Liver (tissue), 9 donors: Measurements from ENCODE around the gene STKLD1. TPM values are rescaled to one million over a fixed set of nuclear protein-coding genes. Genes with fewer than 3 reads are reported as not detected.

Source experiments
- DNase-seq: peaks from one replicate; pipeline ENCODE4 v3.0.0-alpha.2; 2017; ENCODE audit warnings: low spot score
- H3K27ac ChIP-seq, 2 donors: one replicate each; pipeline ENCODE4 v1.7.0; 2013; ENCODE audit warnings: inconsistent platforms in 2 of 2, low read length in 2 of 2, control low read depth in 1 of 2, low read depth in 1 of 2, mild to moderate bottlenecking in 1 of 2
- H3K27me3 ChIP-seq, 4 donors: one replicate each; pipeline versions ENCODE4 v1.6.1 to v1.7.0; 2013; ENCODE audit warnings: low read length in 3 of 4, inconsistent platforms in 1 of 4, mild to moderate bottlenecking in 1 of 4, moderate library complexity in 1 of 4; ENCODE audit not compliant: control insufficient read depth in 4 of 4, insufficient read depth in 4 of 4
- H3K36me3 ChIP-seq, 4 donors: one replicate each; pipeline versions ENCODE4 v1.6.1 to v1.7.0; 2013; ENCODE audit warnings: low read length in 3 of 4, mild to moderate bottlenecking in 3 of 4, low read depth in 1 of 4, moderate library complexity in 1 of 4; ENCODE audit not compliant: control insufficient read depth in 4 of 4, insufficient read depth in 3 of 4
- H3K4me1 ChIP-seq, 4 donors: one replicate each; pipeline versions ENCODE4 v1.6.1 to v1.7.0; 2013; ENCODE audit warnings: low read length in 3 of 4, mild to moderate bottlenecking in 3 of 4, moderate library complexity in 1 of 4; ENCODE audit not compliant: control insufficient read depth in 4 of 4, insufficient read depth in 4 of 4
- H3K4me3 ChIP-seq, 3 donors: one replicate each; pipeline versions ENCODE4 v1.6.1 to v1.7.0; 2013; ENCODE audit warnings: low read length in 3 of 3, control low read depth in 1 of 3, low read depth in 1 of 3, mild to moderate bottlenecking in 1 of 3
- H3K9ac ChIP-seq, 2 donors: one replicate each; pipeline ENCODE4 v1.7.0; 2013; ENCODE audit warnings: low read length in 2 of 2, mild to moderate bottlenecking in 2 of 2, moderate library complexity in 2 of 2, control low read depth in 1 of 2, low read depth in 1 of 2
- H3K9me3 ChIP-seq, 4 donors: one replicate each; pipeline versions ENCODE4 v1.6.1 to v1.7.0; 2013; ENCODE audit warnings: low read length in 3 of 4; ENCODE audit not compliant: control insufficient read depth in 4 of 4
- EGR1 ChIP-seq, 2 donors: IDR thresholded peaks; 2 replicates each; pipeline ENCODE4 v1.6.1; 2016 to 2018; ENCODE audit warnings: antibody characterized with exemption in 2 of 2, low read depth in 2 of 2
- FOXA1 ChIP-seq: IDR thresholded peaks from 2 replicates; pipeline ENCODE4 v1.6.1; 2016; ENCODE audit warnings: antibody characterized with exemption
- GABPA ChIP-seq, 2 donors: IDR thresholded peaks in 1 of 2; conservative IDR thresholded peaks in 1 of 2; 2 replicates each; pipeline ENCODE4 v1.6.1; 2016; ENCODE audit warnings: antibody characterized with exemption in 2 of 2, mild to moderate bottlenecking in 1 of 2, moderate library complexity in 1 of 2
- HNF4A ChIP-seq, 2 donors: conservative IDR thresholded peaks; 2 replicates each; pipeline ENCODE4 v1.6.1; 2016; ENCODE audit warnings: antibody characterized with exemption in 2 of 2, mild to moderate bottlenecking in 2 of 2
- HNF4G ChIP-seq: IDR thresholded peaks from 2 replicates; pipeline ENCODE4 v1.6.1; 2016; ENCODE audit warnings: antibody characterized with exemption
- JUND ChIP-seq, 2 donors: IDR thresholded peaks; 2 replicates each; pipeline ENCODE4 v1.6.1; 2016; ENCODE audit warnings: antibody characterized with exemption in 2 of 2
- NR2F2 ChIP-seq: IDR thresholded peaks from 2 replicates; pipeline ENCODE4 v1.6.1; 2016; ENCODE audit warnings: antibody characterized with exemption
- RAD21 ChIP-seq, 2 donors: IDR thresholded peaks; 2 replicates each; pipeline ENCODE4 v1.6.1; 2016; ENCODE audit warnings: antibody characterized with exemption in 2 of 2, mild to moderate bottlenecking in 2 of 2
- RXRA ChIP-seq, 2 donors: IDR thresholded peaks; 2 replicates each; pipeline ENCODE4 v1.6.1; 2017 to 2018; ENCODE audit warnings: antibody characterized with exemption in 2 of 2, mild to moderate bottlenecking in 1 of 2
- SP1 ChIP-seq: IDR thresholded peaks from 2 replicates; pipeline ENCODE4 v1.6.1; 2018; ENCODE audit warnings: antibody characterized with exemption, mild to moderate bottlenecking
- YY1 ChIP-seq: IDR thresholded peaks from 2 replicates; pipeline ENCODE4 v1.6.1; 2016; ENCODE audit warnings: antibody characterized with exemption, mild to moderate bottlenecking
- WGBS: extraction: QIAGEN DNeasy Blood & Tissue Kit; methylation state at CpG from one replicate; pipeline ENCODE4 v1.1.7; 2013; 5-methylcytosine and 5-hydroxymethylcytosine counted together
- polyA plus RNA-seq, 2 donors: library from polyadenylated mRNA; stranded (reverse) in 1 of 2; unstranded in 1 of 2; fragments of 200-250 nt in 1 of 2; fragments of >200 nt in 1 of 2; fragmentation: Nextera tagmentation in 1 of 2; extraction: Ambion mirVana in 1 of 2; gene quantifications; one replicate each; pipeline versions ENCODE4 v1.2.1 to v1.2.3, GENCODE V29; 2013 to 2015
- total RNA-seq, 2 donors: library from RNA; depleted of rRNA; stranded (reverse); fragments of >200 nt; gene quantifications; one replicate each; pipeline ENCODE4 v1.2.3, GENCODE V29; 2014
- TF ChIP-seq, protein P1 (sequence below): IDR thresholded peaks from 2 replicates; pipeline ENCODE4 v1.6.1; 2016; ENCODE audit warnings: antibody characterized with exemption
- TF ChIP-seq, protein P2 (sequence below): IDR thresholded peaks from 2 replicates; pipeline ENCODE4 v1.6.1; 2016; ENCODE audit warnings: antibody characterized with exemption
- TF ChIP-seq, protein P3 (sequence below): fragments of 150-350 bp; IDR thresholded peaks from 2 replicates; pipeline ENCODE4 v1.5.1; 2017; ENCODE audit warnings: improper control_type of control experiment, low read depth, low read length; ENCODE audit not compliant: missing input control
- donor health status: healthy.
- donor health status: healthy.
- donor health status: healthy.
- donor health status: healthy.
- donor health status: healthy.

STKLD1 gene
- total and polyA plus RNA-seq, 4 donors = 0.25 to 0.85 (median 0.33) TPM

DNA sequence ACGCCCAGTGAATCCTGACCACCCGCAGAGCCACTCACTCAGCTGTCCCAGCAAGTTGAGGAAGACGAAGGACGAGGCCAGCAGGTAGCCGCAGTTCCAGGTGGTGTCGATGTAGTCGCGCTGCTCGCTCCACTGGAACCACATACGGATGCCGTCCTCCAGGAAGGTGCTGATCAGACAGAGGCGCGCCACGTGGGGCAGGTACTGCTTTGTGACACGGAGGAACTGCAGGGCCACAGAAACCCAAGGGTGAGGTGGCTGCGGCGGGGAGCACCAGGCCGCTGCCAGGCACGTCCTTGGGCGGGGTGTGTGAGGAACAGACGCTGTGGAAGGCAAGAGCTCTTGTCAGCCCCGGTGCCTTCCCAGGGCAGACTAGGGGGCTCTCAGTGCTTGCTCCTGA is 8.9 kb upstream of the STKLD1 start (continued):
- TF ChIP-seq SP1 = no peak
- TF ChIP-seq HNF4G = no peak

DNA sequence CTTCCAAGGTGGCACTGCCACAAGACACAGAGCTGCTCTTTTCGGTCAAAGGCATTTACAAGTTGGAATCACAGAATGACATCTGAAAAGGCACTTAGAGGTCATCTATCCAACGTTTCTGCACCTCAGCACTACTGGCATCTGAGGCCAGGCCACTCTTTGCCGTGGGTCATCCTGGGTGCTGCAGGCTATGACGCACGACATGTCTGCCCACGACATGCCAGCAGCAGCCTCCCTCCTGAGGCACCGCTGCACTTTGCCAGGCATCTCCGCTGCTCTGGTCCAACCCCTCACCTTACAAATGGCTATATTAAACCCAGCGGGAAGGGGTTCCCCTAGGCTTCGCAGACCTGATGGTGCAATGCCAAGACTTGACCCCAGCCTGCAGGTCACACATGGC is 8.4 kb upstream of the STKLD1 start:
- H3K27me3 ChIP-seq = no peaks in the 10 kb centered on the region
- TF ChIP-seq RXRA (IDR thresholded peaks at IDR 0.05) (no peak), RAD21 (IDR thresholded peaks at IDR 0.05) (no peak), FOXA1 (no peak), HNF4G (no peak), EGR1 (IDR thresholded peaks at IDR 0.05; ENCODE audit: low read depth in 2 of 2) (no peak), SP1 (no peak), GABPA (IDR thresholded peaks at IDR 0.05 in 1 of 2, conservative IDR thresholded peaks at IDR 0.05 in 1 of 2) (no peak), HNF4A (conservative IDR thresholded peaks at IDR 0.05) (no peak), JUND (IDR thresholded peaks at IDR 0.05) (no peak), NR2F2 (no peak)
- TF ChIP-seq, protein P1, sequence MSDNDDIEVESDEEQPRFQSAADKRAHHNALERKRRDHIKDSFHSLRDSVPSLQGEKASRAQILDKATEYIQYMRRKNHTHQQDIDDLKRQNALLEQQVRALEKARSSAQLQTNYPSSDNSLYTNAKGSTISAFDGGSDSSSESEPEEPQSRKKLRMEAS = no peak
- TF ChIP-seq, protein P2, sequence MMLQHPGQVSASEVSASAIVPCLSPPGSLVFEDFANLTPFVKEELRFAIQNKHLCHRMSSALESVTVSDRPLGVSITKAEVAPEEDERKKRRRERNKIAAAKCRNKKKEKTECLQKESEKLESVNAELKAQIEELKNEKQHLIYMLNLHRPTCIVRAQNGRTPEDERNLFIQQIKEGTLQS = no peak
- TF ChIP-seq, protein P3, sequence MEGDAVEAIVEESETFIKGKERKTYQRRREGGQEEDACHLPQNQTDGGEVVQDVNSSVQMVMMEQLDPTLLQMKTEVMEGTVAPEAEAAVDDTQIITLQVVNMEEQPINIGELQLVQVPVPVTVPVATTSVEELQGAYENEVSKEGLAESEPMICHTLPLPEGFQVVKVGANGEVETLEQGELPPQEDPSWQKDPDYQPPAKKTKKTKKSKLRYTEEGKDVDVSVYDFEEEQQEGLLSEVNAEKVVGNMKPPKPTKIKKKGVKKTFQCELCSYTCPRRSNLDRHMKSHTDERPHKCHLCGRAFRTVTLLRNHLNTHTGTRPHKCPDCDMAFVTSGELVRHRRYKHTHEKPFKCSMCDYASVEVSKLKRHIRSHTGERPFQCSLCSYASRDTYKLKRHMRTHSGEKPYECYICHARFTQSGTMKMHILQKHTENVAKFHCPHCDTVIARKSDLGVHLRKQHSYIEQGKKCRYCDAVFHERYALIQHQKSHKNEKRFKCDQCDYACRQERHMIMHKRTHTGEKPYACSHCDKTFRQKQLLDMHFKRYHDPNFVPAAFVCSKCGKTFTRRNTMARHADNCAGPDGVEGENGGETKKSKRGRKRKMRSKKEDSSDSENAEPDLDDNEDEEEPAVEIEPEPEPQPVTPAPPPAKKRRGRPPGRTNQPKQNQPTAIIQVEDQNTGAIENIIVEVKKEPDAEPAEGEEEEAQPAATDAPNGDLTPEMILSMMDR = no peak
- peaks cover 25 to 59% (median 55%) of the 10 kb centered on the region in 4 donors for H3K4me1 ChIP-seq
- no peak for DNase-seq
- peak overlapping the region; percentile 55 to 71 for H3K27ac ChIP-seq
- H3K9ac ChIP-seq = no peak overlapping the region
- H3K9me3 ChIP-seq = no peaks in the 10 kb centered on the region
- peaks cover 17 to 51% (median 40%) of the 10 kb centered on the region in 4 donors for H3K36me3 ChIP-seq
- WGBS = 80% methylated on average over 10 of the region's 10 CpGs
- no peak overlapping the region for H3K4me3 ChIP-seq

DNA sequence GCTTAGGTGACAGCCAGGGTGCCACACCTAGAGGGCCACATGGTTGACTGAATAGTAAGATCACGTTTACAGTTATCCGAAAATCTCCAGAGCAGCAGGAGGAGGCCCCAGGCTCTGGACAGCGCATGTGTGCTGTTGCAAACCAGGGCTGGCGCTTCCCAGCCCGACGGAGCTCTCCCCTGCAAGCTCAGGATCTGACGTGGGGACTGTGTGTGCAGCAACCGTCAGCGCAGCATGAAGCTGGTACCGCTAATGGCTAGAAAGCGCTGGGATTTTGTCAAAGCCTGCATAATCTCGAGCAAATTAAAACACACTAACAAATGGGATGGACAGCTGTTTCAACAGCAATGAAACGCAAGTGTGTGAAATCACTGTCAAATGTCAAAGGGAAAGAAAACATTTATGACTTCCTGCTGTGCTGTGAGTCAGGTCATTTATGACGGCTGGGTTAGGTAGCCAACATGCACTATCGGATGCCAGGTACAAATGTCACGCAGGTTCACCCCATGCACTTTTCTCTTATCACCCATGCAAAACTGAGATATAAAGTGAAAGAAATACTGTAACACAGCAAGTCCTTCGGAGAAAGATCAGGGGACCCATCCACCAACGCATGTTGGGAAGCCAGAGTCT is 7.8 kb upstream of the STKLD1 start:
- TF ChIP-seq HNF4A (conservative IDR thresholded peaks at IDR 0.05) (peak in 1 of 2 donors; percentile 30), YY1 (no peak), GABPA (IDR thresholded peaks at IDR 0.05 in 1 of 2, conservative IDR thresholded peaks at IDR 0.05 in 1 of 2) (peak in 1 of 2 donors; percentile 36), RXRA (IDR thresholded peaks at IDR 0.05) (peak; percentile 13 to 20)
- Histone ChIP-seq H3K4me1 (peaks cover 28 to 65% (median 61%) of the 10 kb centered on the region in 4 donors), H3K9ac (no peak overlapping the region), H3K9me3 (no peaks in the 10 kb centered on the region), H3K27ac (peak overlapping the region; percentile 55 to 71), H3K4me3 (no peak overlapping the region), H3K27me3 (no peaks in the 10 kb centered on the region), H3K36me3 (peaks cover 16 to 45% (median 35%) of the 10 kb centered on the region in 4 donors)
- DNase-seq = no peak
- 42% methylated on average over 18 of the region's 18 CpGs for WGBS

DNA sequence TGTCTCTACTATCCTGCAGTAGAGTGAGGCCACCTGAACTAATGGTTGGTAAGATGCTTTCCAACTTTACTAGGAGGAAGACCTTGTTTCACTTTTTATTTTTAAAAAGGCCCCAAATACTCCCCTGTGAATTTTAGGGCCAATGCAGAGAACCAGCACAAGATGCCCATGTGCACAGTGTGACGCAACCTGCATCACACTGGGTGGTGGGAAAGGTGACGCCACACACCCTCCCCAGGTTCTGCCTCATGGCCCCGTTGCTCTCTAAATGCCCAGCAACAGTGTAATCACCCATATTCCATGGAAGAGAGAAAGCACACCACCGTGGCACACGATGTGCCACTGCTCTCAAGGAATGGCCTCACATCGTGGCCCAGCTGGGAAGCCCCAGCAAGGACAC is 6.7 kb upstream of the STKLD1 start:
- Histone ChIP-seq H3K9me3 (no peaks in the 10 kb centered on the region), H3K27me3 (no peaks in the 10 kb centered on the region), H3K4me1 (peaks cover 28 to 75% (median 65%) of the 10 kb centered on the region in 4 donors), H3K36me3 (peaks cover 9 to 36% (median 27%) of the 10 kb centered on the region in 4 donors), H3K27ac (peak overlapping the region; percentile 62 to 71), H3K4me3 (no peak overlapping the region), H3K9ac (no peak overlapping the region)
- TF ChIP-seq YY1 = no peak
- no peak for TF ChIP-seq RAD21 (IDR thresholded peaks at IDR 0.05)
- no peak for TF ChIP-seq JUND (IDR thresholded peaks at IDR 0.05)
- TF ChIP-seq HNF4A (conservative IDR thresholded peaks at IDR 0.05) = no peak
- no peak for TF ChIP-seq SP1
- TF ChIP-seq, protein P3 = no peak
- 75% methylated on average over 6 of the region's 6 CpGs for WGBS
- no peak for DNase-seq
